Measurements from ENCODE around the gene FKBP4. TPM values are rescaled to one million over a fixed set of nuclear protein-coding genes. Genes with fewer than 3 reads are reported as not detected.
"Not testable (repeated sequence)": the region's sequence is repeated elsewhere in the genome, so short reads cannot be mapped to it uniquely, and the experiment has no call there.

FKBP4 gene
- total and polyA plus RNA-seq, 2 donors (not counting 1 experiment from before 2014, with no cell fraction given), result 19.3 to 56.7 TPM

- Histone ChIP-seq H3K79me2 (ENCODE audit: control insufficient read depth, insufficient read depth, low read length) (no peaks in the 10 kb centered on the region), H3K36me3 (replicated peaks in 1 of 2; ENCODE audit: control extremely low read depth in 1 of 2, control insufficient read depth in 1 of 2, extremely low read depth in 1 of 2, insufficient read depth in 2 of 2, low read length in 1 of 2) (no peaks in the 10 kb centered on the region), H4K20me1 (ENCODE audit: control insufficient read depth, insufficient read depth, low read length, poor library complexity, severe bottlenecking) (no peaks in the 10 kb centered on the region), H3K9ac (ENCODE audit: low read length) (no peak overlapping the region), H3K27ac (ENCODE audit: low read length in 2 of 2) (no peak overlapping the region), H3K4me3 (ENCODE audit: control extremely low read depth in 1 of 5, extremely low read depth in 1 of 5, insufficient read depth in 1 of 5, low read depth in 2 of 5, low read length in 4 of 5) (no peak overlapping the region), H3K27me3 (replicated peaks in 1 of 4; ENCODE audit: control extremely low read depth in 1 of 4, control insufficient read depth in 3 of 4, insufficient read depth in 4 of 4, low read length in 3 of 4) (no peaks in the 10 kb centered on the region), H3K4me2 (replicated peaks; ENCODE audit: low read depth, low read length, poor library complexity, severe bottlenecking) (no peak overlapping the region), H3K4me1 (ENCODE audit: control insufficient read depth in 2 of 2, insufficient read depth in 2 of 2, low read length in 2 of 2) (no peaks in the 10 kb centered on the region), H2AFZ (ENCODE audit: insufficient read depth, low read depth, low read length, poor library complexity, severe bottlenecking) (no peak overlapping the region), H3K9me3 (ENCODE audit: control extremely low read depth in 1 of 3, control insufficient read depth in 2 of 3, insufficient read depth in 1 of 3, low read length in 2 of 3) (peaks cover 0 to 5% (median 0%) of the 10 kb centered on the region in 3 donors)
- ATAC-seq (ENCODE audit: low read depth) (no peak), DNase-seq (no peak)
- no peaks in the 10 kb centered on the region for H3K27me3 Mint-ChIP-seq
- no peak overlapping the region for H3K4me3 Mint-ChIP-seq
- POLR2A ChIA-PET, result no interaction called here
- intact Hi-C loops (cut with micrococcal nuclease), result no loop called here
- CTCF ChIA-PET, result no interaction called here
- H3K9me3 Mint-ChIP-seq (ENCODE audit: insufficient read depth), result no peaks in the 10 kb centered on the region
- no peaks in the 10 kb centered on the region for H3K4me1 Mint-ChIP-seq
- WGBS (ENCODE audit: insufficient coverage), result 94% methylated on average over 8 of the region's 11 CpGs
- no peak overlapping the region for H3K27ac Mint-ChIP-seq
- TF ChIP-seq CTCF (IDR thresholded peaks at IDR 0.05) (no peak), EZH2 (IDR thresholded peaks at IDR 0.05; ENCODE audit: borderline replicate concordance, insufficient read depth, low read depth, low read length, poor library complexity, severe bottlenecking) (no peak)
These were observed 24.8 kb upstream of the FKBP4 start for GRCh38 chr12:2769866-2770533.

GRCh38 chr12:2770544-2770943, 24.2 kb upstream of the FKBP4 start:
- POLR2A ChIA-PET; intact Hi-C loops (cut with micrococcal nuclease); H3K4me1 ChIP-seq (ENCODE audit: control insufficient read depth in 2 of 2, insufficient read depth in 2 of 2, low read length in 2 of 2); H3K9ac ChIP-seq (ENCODE audit: low read length); H3K4me2 ChIP-seq (replicated peaks; ENCODE audit: low read depth, low read length, poor library complexity, severe bottlenecking); H3K4me1 Mint-ChIP-seq; H3K9me3 Mint-ChIP-seq (ENCODE audit: insufficient read depth); H3K27me3 ChIP-seq (replicated peaks in 1 of 4; ENCODE audit: control extremely low read depth in 1 of 4, control insufficient read depth in 3 of 4, insufficient read depth in 4 of 4, low read length in 3 of 4); H3K9me3 ChIP-seq (ENCODE audit: control extremely low read depth in 1 of 3, control insufficient read depth in 2 of 3, insufficient read depth in 1 of 3, low read length in 2 of 3); DNase-seq; H2AFZ ChIP-seq (ENCODE audit: insufficient read depth, low read depth, low read length, poor library complexity, severe bottlenecking); H3K4me3 ChIP-seq (ENCODE audit: control extremely low read depth in 1 of 5, extremely low read depth in 1 of 5, insufficient read depth in 1 of 5, low read depth in 2 of 5, low read length in 4 of 5); H3K27ac Mint-ChIP-seq; H3K27me3 Mint-ChIP-seq; ATAC-seq (ENCODE audit: low read depth); H4K20me1 ChIP-seq (ENCODE audit: control insufficient read depth, insufficient read depth, low read length, poor library complexity, severe bottlenecking); H3K27ac ChIP-seq (ENCODE audit: low read length in 2 of 2); H3K4me3 Mint-ChIP-seq; H3K36me3 ChIP-seq (replicated peaks in 1 of 2; ENCODE audit: control extremely low read depth in 1 of 2, control insufficient read depth in 1 of 2, extremely low read depth in 1 of 2, insufficient read depth in 2 of 2, low read length in 1 of 2); CTCF ChIA-PET; H3K79me2 ChIP-seq (ENCODE audit: control insufficient read depth, insufficient read depth, low read length): not testable (repeated sequence)
- WGBS (ENCODE audit: insufficient coverage), result 100% methylated on average over 1 of the region's 3 CpGs

Measured in B cell (primary cell).